ENCODE measurements around the gene SAPCD1. TPM values are rescaled to one million over a fixed set of nuclear protein-coding genes. Genes with fewer than 3 reads are reported as not detected.

Gene SAPCD1
- total RNA-seq, 1 experiment from 2014 or later: 3.2 TPM

GRCh38 chr6:31813465-31813849 lies 51.0 kb downstream of the SAPCD1 start:
- Histone ChIP-seq H3K9ac (ENCODE audit: extremely low read depth, insufficient read length, low read length) (no peak overlapping the region), H3K56ac (ENCODE audit: insufficient read length, low read depth, low read length) (no peak overlapping the region), H2BK5ac (ENCODE audit: insufficient read length, low read length) (no peak overlapping the region), H4K8ac (replicated peaks; ENCODE audit: insufficient read length, low read depth, low read length) (no peak overlapping the region), H2BK20ac (ENCODE audit: low read depth, low read length, poor library complexity, severe bottlenecking) (no peak overlapping the region), H2BK120ac (ENCODE audit: low read depth, low read length, poor library complexity, severe bottlenecking) (no peak overlapping the region), H2AFZ (ENCODE audit: low read length) (no peak overlapping the region), H4K20me1 (ENCODE audit: control insufficient read depth, insufficient read depth, insufficient read length) (no peaks in the 10 kb centered on the region), H2AK5ac (ENCODE audit: insufficient read length, low read length) (no peak overlapping the region), H3K27ac (ENCODE audit: insufficient read length, low read depth, low read length) (no peak overlapping the region), H3K4ac (ENCODE audit: low read depth, low read length) (no peak overlapping the region), H3K27me3 (ENCODE audit: insufficient read depth, low read length) (no peaks in the 10 kb centered on the region), H3T11ph (ENCODE audit: low read length) (no peak overlapping the region), H4K91ac (ENCODE audit: insufficient read length, low read depth, low read length) (no peak overlapping the region), H3K79me2 (ENCODE audit: insufficient read depth, low read length) (no peaks in the 10 kb centered on the region), H2BK12ac (ENCODE audit: insufficient read length, low read depth, low read length) (no peak overlapping the region), H3K18ac (ENCODE audit: insufficient read length, low read depth, low read length) (no peak overlapping the region), H4K5ac (ENCODE audit: insufficient read length, low read depth, low read length) (no peak overlapping the region), H3K14ac (ENCODE audit: insufficient read depth, low read length) (no peak overlapping the region), H3K23me2 (ENCODE audit: insufficient read length, low read depth, low read length, poor library complexity, severe bottlenecking) (peaks cover 5% of the 10 kb centered on the region), H2BK15ac (ENCODE audit: low read depth, low read length) (no peak overlapping the region), H3K4me2 (ENCODE audit: insufficient read depth, insufficient read length, low read length) (no peak overlapping the region), H3K79me1 (ENCODE audit: insufficient read depth, low read depth, low read length, poor library complexity, severe bottlenecking) (no peaks in the 10 kb centered on the region), H3K9me3 (ENCODE audit: control insufficient read depth, low read depth, low read length) (no peaks in the 10 kb centered on the region), H3K4me1 (ENCODE audit: insufficient read depth, low read length) (no peaks in the 10 kb centered on the region; the same call in 1 of the 2 replicates), H3K23ac (ENCODE audit: insufficient read length, low read depth, low read length) (no peak overlapping the region)
- peak overlapping the region in 1 of 2 experiments; percentile 90; a peak in 2 of 5 replicates for H3K4me3 Mint-ChIP-seq
- no peak overlapping the region for H3K27ac Mint-ChIP-seq
- H3K9me3 Mint-ChIP-seq: peaks cover 6 to 9% of the 10 kb centered on the region in 2 experiments
- no peak for TF ChIP-seq CTCF (conservative IDR thresholded peaks at IDR 0.05)
- H3K27me3 Mint-ChIP-seq (ENCODE audit: low read depth): peaks cover 5% of the 10 kb centered on the region
- peaks cover 3 to 7% (median 6%) of the 10 kb centered on the region in 3 experiments; a peak in 5 of 7 replicates for H3K36me3 Mint-ChIP-seq (ENCODE audit: insufficient read depth in 1 of 3, low read depth in 3 of 3)
- WGBS (ENCODE audit: extremely low coverage, insufficient read length, low lambda C conversion rate): no CpG with 5 or more reads among the region's 7 CpGs
- DNase-seq: no peak
- peaks cover 15 to 18% of the 10 kb centered on the region in 2 experiments for H3K4me1 Mint-ChIP-seq

Other genes starting within 250 kb of the SAPCD1 start
- gene MCCD1, start 233.7 kb upstream of the SAPCD1 start, total RNA-seq (2021): not detected in 2 replicates
- gene DDX39B, start 220.7 kb upstream of the SAPCD1 start, total RNA-seq (2021): 800 and 813 TPM in 2 replicates
- gene ATP6V1G2, start 216.0 kb upstream of the SAPCD1 start, total RNA-seq (2021): 3.6 and 3.8 TPM in 2 replicates
- gene NFKBIL1, start 215.0 kb upstream of the SAPCD1 start, total RNA-seq (2021): 11.8 and 15.1 TPM in 2 replicates
- gene LTA, start 190.4 kb upstream of the SAPCD1 start, total RNA-seq (2021): not detected in 2 replicates
- gene TNF, start 187.1 kb upstream of the SAPCD1 start, total RNA-seq (2021): not detected in 2 replicates
- gene LTB, start 180.2 kb upstream of the SAPCD1 start, total RNA-seq (2021): not detected in 2 replicates
- gene LST1, start 176.4 kb upstream of the SAPCD1 start, total RNA-seq (2021): not detected in 2 replicates
- 0.55 and 0.64 TPM in 2 replicates for gene NCR3, start 169.7 kb upstream of the SAPCD1 start, total RNA-seq (2021)
- 3.2 and 4.2 TPM in 2 replicates for gene AIF1, start 147.4 kb upstream of the SAPCD1 start, total RNA-seq (2021)
- gene PRRC2A, start 141.9 kb upstream of the SAPCD1 start, total RNA-seq (2021): 381 and 383 TPM in 2 replicates
- gene BAG6, start 110.0 kb upstream of the SAPCD1 start, total RNA-seq (2021): 415 and 417 TPM in 2 replicates
- gene APOM, start 106.8 kb upstream of the SAPCD1 start, total RNA-seq (2021): 3.6 and 3.9 TPM in 2 replicates
- gene C6orf47, start 101.9 kb upstream of the SAPCD1 start, total RNA-seq (2021): 18.4 and 19.0 TPM in 2 replicates
- 23.9 and 26.8 TPM in 2 replicates for gene GPANK1, start 97.7 kb upstream of the SAPCD1 start, total RNA-seq (2021)
- 178 and 187 TPM in 2 replicates for gene CSNK2B, start 96.6 kb upstream of the SAPCD1 start, total RNA-seq (2021)
- 21.3 and 21.6 TPM in 2 replicates for gene LY6G5B, start 92.7 kb upstream of the SAPCD1 start, total RNA-seq (2021)
- 1.8 and 2.2 TPM in 2 replicates for gene LY6G5C, start 81.6 kb upstream of the SAPCD1 start, total RNA-seq (2021)
- gene ABHD16A, start 59.3 kb upstream of the SAPCD1 start, total RNA-seq (2021): 32.9 and 34.4 TPM in 2 replicates
- gene LY6G6F, start 55.8 kb upstream of the SAPCD1 start, total RNA-seq (2021): not detected in 2 replicates
- gene LY6G6D, start 47.3 kb upstream of the SAPCD1 start, total RNA-seq (2021): not detected in 2 replicates
- 0.24 TPM in 1 of 2 replicates, not detected in the other for gene LY6G6C, start 40.9 kb upstream of the SAPCD1 start, total RNA-seq (2021)
- not detected in 2 replicates for gene MPIG6B, start 39.3 kb upstream of the SAPCD1 start, total RNA-seq (2021)
- 70.5 and 73.2 TPM in 2 replicates for gene DDAH2, start 33.4 kb upstream of the SAPCD1 start, total RNA-seq (2021)
- 265 and 266 TPM in 2 replicates for gene CLIC1, start 26.1 kb upstream of the SAPCD1 start, total RNA-seq (2021)
- gene MSH5, start 22.7 kb upstream of the SAPCD1 start, total RNA-seq (2021): 21.5 and 22.4 TPM in 2 replicates
- 2.5 TPM in 2 replicates for gene VWA7, start 14.7 kb downstream of the SAPCD1 start, total RNA-seq (2021)
- 148 and 154 TPM in 2 replicates for gene VARS1, start 33.1 kb downstream of the SAPCD1 start, total RNA-seq (2021)
- 114 and 123 TPM in 2 replicates for gene LSM2, start 44.3 kb downstream of the SAPCD1 start, total RNA-seq (2021)
- gene HSPA1L, start 52.6 kb downstream of the SAPCD1 start, total RNA-seq (2021): 1.6 and 2.5 TPM in 2 replicates
- gene HSPA1A, start 52.9 kb downstream of the SAPCD1 start, total RNA-seq (2021): 51.2 and 51.7 TPM in 2 replicates
- gene HSPA1B, start 65.1 kb downstream of the SAPCD1 start, total RNA-seq (2021): 85.1 and 90.5 TPM in 2 replicates
- gene NEU1, start 100.2 kb downstream of the SAPCD1 start, total RNA-seq (2021): 35.1 and 36.2 TPM in 2 replicates
- gene SLC44A4, start 116.3 kb downstream of the SAPCD1 start, total RNA-seq (2021): 3.3 and 3.8 TPM in 2 replicates
- 121 and 124 TPM in 2 replicates for gene EHMT2, start 135.0 kb downstream of the SAPCD1 start, total RNA-seq (2021)
- gene ZBTB12, start 139.4 kb downstream of the SAPCD1 start, total RNA-seq (2021): 31.0 and 32.7 TPM in 2 replicates
- 0.66 and 0.86 TPM in 2 replicates for gene C2, start 165.1 kb downstream of the SAPCD1 start, total RNA-seq (2021)
- 0.31 and 0.39 TPM in 2 replicates for gene CFB, start 183.4 kb downstream of the SAPCD1 start, total RNA-seq (2021)
- 90.8 and 91.4 TPM in 2 replicates for gene NELFE, start 196.3 kb downstream of the SAPCD1 start, total RNA-seq (2021)
- 78.8 and 86.2 TPM in 2 replicates for gene SKIC2, start 196.5 kb downstream of the SAPCD1 start, total RNA-seq (2021)
- gene DXO, start 209.5 kb downstream of the SAPCD1 start, total RNA-seq (2021): 21.6 and 22.9 TPM in 2 replicates
- 4.3 and 5.1 TPM in 2 replicates for gene C4A, start 219.4 kb downstream of the SAPCD1 start, total RNA-seq (2021)